Measurements from ENCODE around the gene PSIP1.

GRCh38 chr9:15469862-15470261 lies 40.9 kb downstream of the PSIP1 start:
- TF ChIP-seq, protein P1, sequence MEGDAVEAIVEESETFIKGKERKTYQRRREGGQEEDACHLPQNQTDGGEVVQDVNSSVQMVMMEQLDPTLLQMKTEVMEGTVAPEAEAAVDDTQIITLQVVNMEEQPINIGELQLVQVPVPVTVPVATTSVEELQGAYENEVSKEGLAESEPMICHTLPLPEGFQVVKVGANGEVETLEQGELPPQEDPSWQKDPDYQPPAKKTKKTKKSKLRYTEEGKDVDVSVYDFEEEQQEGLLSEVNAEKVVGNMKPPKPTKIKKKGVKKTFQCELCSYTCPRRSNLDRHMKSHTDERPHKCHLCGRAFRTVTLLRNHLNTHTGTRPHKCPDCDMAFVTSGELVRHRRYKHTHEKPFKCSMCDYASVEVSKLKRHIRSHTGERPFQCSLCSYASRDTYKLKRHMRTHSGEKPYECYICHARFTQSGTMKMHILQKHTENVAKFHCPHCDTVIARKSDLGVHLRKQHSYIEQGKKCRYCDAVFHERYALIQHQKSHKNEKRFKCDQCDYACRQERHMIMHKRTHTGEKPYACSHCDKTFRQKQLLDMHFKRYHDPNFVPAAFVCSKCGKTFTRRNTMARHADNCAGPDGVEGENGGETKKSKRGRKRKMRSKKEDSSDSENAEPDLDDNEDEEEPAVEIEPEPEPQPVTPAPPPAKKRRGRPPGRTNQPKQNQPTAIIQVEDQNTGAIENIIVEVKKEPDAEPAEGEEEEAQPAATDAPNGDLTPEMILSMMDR (IDR thresholded peaks at IDR 0.05 in 4 of 5, conservative IDR thresholded peaks at IDR 0.05 in 1 of 5) = no peak
- TF ChIP-seq POLR2A (IDR thresholded peaks at IDR 0.05) = no peak

Data from gastrocnemius medialis (tissue), 4 donors.